HepG2 (cell line): ENCODE data around the gene PYCR2. TPM values are rescaled to one million over a fixed set of nuclear protein-coding genes. Genes with fewer than 3 reads are reported as not detected.

Experiments used
- AGO1 ChIP-seq: fragments of 200-400 bp; formaldehyde crosslinking; IDR thresholded peaks from 2 replicates; pipeline ENCODE4 v1.6.1; 2017; ENCODE audit warnings: mild to moderate bottlenecking, low read depth, low read length, moderate library complexity; ENCODE audit not compliant: poor library complexity, severe bottlenecking
- ARHGAP35 ChIP-seq: sonication (generic); formaldehyde crosslinking; IDR thresholded peaks from 2 replicates; pipeline ENCODE4 v1.9.0; 2022; ENCODE audit warnings: mild to moderate bottlenecking, inconsistent platforms, moderate library complexity, missing genetic modification reagents, borderline replicate concordance
- DPF2 ChIP-seq: sonication (generic); formaldehyde crosslinking; IDR thresholded peaks from 2 replicates; pipeline ENCODE4 v1.4.0; 2020; ENCODE audit warnings: mild to moderate bottlenecking, low read depth, missing genetic modification reagents, borderline replicate concordance
- FOXO1 ChIP-seq: sonication (generic); formaldehyde crosslinking; IDR thresholded peaks from 2 replicates; pipeline ENCODE4 v1.4.0; 2020; ENCODE audit warnings: missing genetic modification reagents
- KLF11 ChIP-seq: IDR thresholded peaks from 2 replicates; pipeline ENCODE4 v1.6.1; 2016; ENCODE audit warnings: missing compliant biosample characterization
- SKI ChIP-seq: fragments of 450-650 bp; IDR thresholded peaks from one replicate; pipeline ENCODE4 v1.6.1; 2018; ENCODE audit warnings: mild to moderate bottlenecking; ENCODE audit not compliant: partially characterized antibody
- SUZ12 ChIP-seq: fragments of 150-350 bp; IDR thresholded peaks from 2 replicates; pipeline ENCODE4 v1.6.1; 2014; ENCODE audit warnings: low read depth, low read length
- ZNF230 ChIP-seq: sonication (generic); formaldehyde crosslinking; IDR thresholded peaks from 2 replicates; pipeline ENCODE4 v1.4.0; 2020; ENCODE audit warnings: mild to moderate bottlenecking, missing genetic modification reagents
- ZNF296 ChIP-seq: sonication (generic); formaldehyde crosslinking; conservative IDR thresholded peaks from 2 replicates; pipeline ENCODE4 v1.5.0; 2020; ENCODE audit warnings: mild to moderate bottlenecking, missing genetic modification reagents
- ZNF501 ChIP-seq: sonication (generic); formaldehyde crosslinking; IDR thresholded peaks from 2 replicates; pipeline ENCODE4 v1.5.1; 2020; ENCODE audit warnings: mild to moderate bottlenecking, moderate library complexity, missing genetic modification reagents
- polyA plus RNA-seq, 8 experiments: library from polyadenylated mRNA; depleted of rRNA in 3 of 8; stranded (reverse) in 7 of 8; unstranded in 1 of 8; fragments of >200 nt; fragmentation: Illumina TruSeq in 4 of 8; extraction: Trizol in 4 of 8; gene quantifications; 2 replicates each; pipeline versions ENCODE4 v1.2.1 to v1.2.3, GENCODE V29; 2011 to 2016; ENCODE audit warnings: low read depth in 4 of 8, missing spikeins in 1 of 8, mixed read lengths in 1 of 8; ENCODE audit not compliant: insufficient read depth in 1 of 8
- total RNA-seq, 5 experiments: library from RNA; depleted of rRNA; stranded (reverse); fragments of >200 nt; fragmentation: Illumina TruSeq; extraction: Trizol; gene quantifications; 2 replicates each; pipeline ENCODE4 v1.2.3, GENCODE V29; 2016; ENCODE audit warnings: low read depth in 1 of 5
- TF ChIP-seq, protein P1 (sequence below), 2 experiments: sonication (generic) in 1 of 2; formaldehyde crosslinking in 1 of 2; IDR thresholded peaks; 2 replicates each; pipeline versions ENCODE4 v1.6.1 to v1.9.0; 2014 to 2022; ENCODE audit warnings: antibody characterized with exemption in 1 of 2, borderline replicate concordance in 1 of 2, inconsistent platforms in 1 of 2, low read depth in 1 of 2, missing genetic modification reagents in 1 of 2
- TF ChIP-seq, protein P2 (sequence below), 2 experiments: IDR thresholded peaks; 2 replicates each; pipeline ENCODE4 v1.6.1; 2011 to 2012; ENCODE audit warnings: low read length in 2 of 2, borderline replicate concordance in 1 of 2, low read depth in 1 of 2, mild to moderate bottlenecking in 1 of 2, moderate library complexity in 1 of 2
- TF ChIP-seq, protein P3 (sequence below): sonication (generic); formaldehyde crosslinking; conservative IDR thresholded peaks from 2 replicates; pipeline ENCODE4 v1.4.0; 2020; ENCODE audit warnings: missing genetic modification reagents
- TF ChIP-seq, protein P4 (sequence below): sonication (generic); formaldehyde crosslinking; IDR thresholded peaks from 2 replicates; pipeline ENCODE4 v1.8.1; 2023; ENCODE audit warnings: missing genetic modification reagents, inconsistent platforms, borderline replicate concordance
- TF ChIP-seq, protein P5 (sequence below): sonication (generic); formaldehyde crosslinking; IDR thresholded peaks from 2 replicates; pipeline ENCODE4 v1.5.0; 2020; ENCODE audit warnings: missing genetic modification reagents, mild to moderate bottlenecking, borderline replicate concordance

The PYCR2 gene
- total and polyA plus RNA-seq, 2 of the 13 experiments (the other 11 are each of a cell fraction or from before 2014, with no cell fraction given): 47.2 to 47.8 TPM

DNA sequence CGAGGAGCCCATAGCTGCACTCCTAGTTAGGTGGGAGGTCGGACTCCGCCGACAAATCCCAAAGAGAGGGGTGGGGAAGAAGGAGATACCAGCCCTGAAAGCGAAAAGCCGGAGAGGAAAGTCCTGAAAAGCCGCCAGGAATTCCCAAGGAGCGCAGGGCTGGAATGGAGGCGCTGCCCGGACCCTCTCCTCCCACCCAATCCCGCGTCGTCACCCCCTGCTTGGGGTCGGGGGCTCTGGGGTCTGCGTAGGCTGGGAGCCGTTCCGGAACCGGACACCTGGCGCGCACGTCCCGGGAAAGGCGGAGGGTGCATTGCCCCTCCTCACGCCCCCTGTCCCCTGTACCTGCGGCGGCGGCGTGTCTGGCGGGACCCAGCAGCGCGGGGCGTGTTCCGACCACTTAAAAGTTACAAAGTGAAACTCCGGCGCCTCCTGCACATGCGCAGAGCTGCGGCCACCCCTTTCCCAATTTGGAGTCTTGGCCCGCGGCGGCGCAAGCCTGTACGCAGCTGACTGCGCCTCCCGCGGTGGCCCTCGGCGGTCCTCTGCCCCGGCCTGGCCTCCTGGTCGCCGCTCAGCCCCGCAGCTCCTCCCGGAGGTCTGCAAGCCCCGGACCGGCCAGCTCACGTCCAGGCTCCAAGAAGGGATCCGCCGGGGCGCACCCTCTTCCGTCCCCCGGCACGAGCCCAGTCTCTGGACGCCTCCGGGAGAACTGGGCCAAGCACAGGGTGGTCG, 41.9 kb downstream of the PYCR2 start, which contains the start of gene TMEM63A (continued):
- TF ChIP-seq, protein P1, sequence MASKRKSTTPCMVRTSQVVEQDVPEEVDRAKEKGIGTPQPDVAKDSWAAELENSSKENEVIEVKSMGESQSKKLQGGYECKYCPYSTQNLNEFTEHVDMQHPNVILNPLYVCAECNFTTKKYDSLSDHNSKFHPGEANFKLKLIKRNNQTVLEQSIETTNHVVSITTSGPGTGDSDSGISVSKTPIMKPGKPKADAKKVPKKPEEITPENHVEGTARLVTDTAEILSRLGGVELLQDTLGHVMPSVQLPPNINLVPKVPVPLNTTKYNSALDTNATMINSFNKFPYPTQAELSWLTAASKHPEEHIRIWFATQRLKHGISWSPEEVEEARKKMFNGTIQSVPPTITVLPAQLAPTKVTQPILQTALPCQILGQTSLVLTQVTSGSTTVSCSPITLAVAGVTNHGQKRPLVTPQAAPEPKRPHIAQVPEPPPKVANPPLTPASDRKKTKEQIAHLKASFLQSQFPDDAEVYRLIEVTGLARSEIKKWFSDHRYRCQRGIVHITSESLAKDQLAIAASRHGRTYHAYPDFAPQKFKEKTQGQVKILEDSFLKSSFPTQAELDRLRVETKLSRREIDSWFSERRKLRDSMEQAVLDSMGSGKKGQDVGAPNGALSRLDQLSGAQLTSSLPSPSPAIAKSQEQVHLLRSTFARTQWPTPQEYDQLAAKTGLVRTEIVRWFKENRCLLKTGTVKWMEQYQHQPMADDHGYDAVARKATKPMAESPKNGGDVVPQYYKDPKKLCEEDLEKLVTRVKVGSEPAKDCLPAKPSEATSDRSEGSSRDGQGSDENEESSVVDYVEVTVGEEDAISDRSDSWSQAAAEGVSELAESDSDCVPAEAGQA (IDR thresholded peaks at IDR 0.05; ENCODE audit: low read depth): no peak
- TF ChIP-seq, protein P1 (CRISPR knock-in tag; IDR thresholded peaks at IDR 0.05; ENCODE audit: borderline replicate concordance): no peak
- TF ChIP-seq FOXO1 (CRISPR knock-in tag) (no peak), KLF11 (CRISPR knock-in tag) (no peak), ZNF296 (CRISPR knock-in tag) (no peak), SKI (no peak), ZNF230 (CRISPR knock-in tag) (peak; percentile 74; the same call in 1 of the 2 replicates), ARHGAP35 (CRISPR knock-in tag) (no peak), AGO1 (no peak), DPF2 (CRISPR knock-in tag) (no peak; the same call in 1 of the 2 replicates), SUZ12 (no peak), ZNF501 (CRISPR knock-in tag) (peak; percentile 83)
- TF ChIP-seq, protein P2, sequence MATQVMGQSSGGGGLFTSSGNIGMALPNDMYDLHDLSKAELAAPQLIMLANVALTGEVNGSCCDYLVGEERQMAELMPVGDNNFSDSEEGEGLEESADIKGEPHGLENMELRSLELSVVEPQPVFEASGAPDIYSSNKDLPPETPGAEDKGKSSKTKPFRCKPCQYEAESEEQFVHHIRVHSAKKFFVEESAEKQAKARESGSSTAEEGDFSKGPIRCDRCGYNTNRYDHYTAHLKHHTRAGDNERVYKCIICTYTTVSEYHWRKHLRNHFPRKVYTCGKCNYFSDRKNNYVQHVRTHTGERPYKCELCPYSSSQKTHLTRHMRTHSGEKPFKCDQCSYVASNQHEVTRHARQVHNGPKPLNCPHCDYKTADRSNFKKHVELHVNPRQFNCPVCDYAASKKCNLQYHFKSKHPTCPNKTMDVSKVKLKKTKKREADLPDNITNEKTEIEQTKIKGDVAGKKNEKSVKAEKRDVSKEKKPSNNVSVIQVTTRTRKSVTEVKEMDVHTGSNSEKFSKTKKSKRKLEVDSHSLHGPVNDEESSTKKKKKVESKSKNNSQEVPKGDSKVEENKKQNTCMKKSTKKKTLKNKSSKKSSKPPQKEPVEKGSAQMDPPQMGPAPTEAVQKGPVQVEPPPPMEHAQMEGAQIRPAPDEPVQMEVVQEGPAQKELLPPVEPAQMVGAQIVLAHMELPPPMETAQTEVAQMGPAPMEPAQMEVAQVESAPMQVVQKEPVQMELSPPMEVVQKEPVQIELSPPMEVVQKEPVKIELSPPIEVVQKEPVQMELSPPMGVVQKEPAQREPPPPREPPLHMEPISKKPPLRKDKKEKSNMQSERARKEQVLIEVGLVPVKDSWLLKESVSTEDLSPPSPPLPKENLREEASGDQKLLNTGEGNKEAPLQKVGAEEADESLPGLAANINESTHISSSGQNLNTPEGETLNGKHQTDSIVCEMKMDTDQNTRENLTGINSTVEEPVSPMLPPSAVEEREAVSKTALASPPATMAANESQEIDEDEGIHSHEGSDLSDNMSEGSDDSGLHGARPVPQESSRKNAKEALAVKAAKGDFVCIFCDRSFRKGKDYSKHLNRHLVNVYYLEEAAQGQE (IDR thresholded peaks at IDR 0.05; ENCODE audit: borderline replicate concordance in 1 of 2, low read depth in 1 of 2, low read length in 2 of 2): no peak
- TF ChIP-seq, protein P3, sequence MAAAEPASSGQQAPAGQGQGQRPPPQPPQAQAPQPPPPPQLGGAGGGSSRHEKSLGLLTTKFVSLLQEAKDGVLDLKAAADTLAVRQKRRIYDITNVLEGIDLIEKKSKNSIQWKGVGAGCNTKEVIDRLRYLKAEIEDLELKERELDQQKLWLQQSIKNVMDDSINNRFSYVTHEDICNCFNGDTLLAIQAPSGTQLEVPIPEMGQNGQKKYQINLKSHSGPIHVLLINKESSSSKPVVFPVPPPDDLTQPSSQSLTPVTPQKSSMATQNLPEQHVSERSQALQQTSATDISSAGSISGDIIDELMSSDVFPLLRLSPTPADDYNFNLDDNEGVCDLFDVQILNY (CRISPR knock-in tag): no peak
- TF ChIP-seq, protein P4, sequence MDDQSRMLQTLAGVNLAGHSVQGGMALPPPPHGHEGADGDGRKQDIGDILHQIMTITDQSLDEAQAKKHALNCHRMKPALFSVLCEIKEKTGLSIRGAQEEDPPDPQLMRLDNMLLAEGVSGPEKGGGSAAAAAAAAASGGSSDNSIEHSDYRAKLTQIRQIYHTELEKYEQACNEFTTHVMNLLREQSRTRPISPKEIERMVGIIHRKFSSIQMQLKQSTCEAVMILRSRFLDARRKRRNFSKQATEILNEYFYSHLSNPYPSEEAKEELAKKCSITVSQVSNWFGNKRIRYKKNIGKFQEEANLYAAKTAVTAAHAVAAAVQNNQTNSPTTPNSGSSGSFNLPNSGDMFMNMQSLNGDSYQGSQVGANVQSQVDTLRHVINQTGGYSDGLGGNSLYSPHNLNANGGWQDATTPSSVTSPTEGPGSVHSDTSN (CRISPR knock-in tag): no peak
- TF ChIP-seq, protein P5, sequence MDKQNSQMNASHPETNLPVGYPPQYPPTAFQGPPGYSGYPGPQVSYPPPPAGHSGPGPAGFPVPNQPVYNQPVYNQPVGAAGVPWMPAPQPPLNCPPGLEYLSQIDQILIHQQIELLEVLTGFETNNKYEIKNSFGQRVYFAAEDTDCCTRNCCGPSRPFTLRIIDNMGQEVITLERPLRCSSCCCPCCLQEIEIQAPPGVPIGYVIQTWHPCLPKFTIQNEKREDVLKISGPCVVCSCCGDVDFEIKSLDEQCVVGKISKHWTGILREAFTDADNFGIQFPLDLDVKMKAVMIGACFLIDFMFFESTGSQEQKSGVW (CRISPR knock-in tag): no peak
